Measurements from ENCODE around the gene RBM6. TPM values are rescaled to one million over a fixed set of nuclear protein-coding genes. Genes with fewer than 3 reads are reported as not detected.

Gene RBM6
- total RNA-seq, 1 donor from 2014 or later: 36.7 TPM

- DNase-seq (ENCODE audit: low read depth in 2 of 2): peak; percentile 95
These were observed 149.0 kb downstream of the RBM6 start, which contains the start of gene RBM5 for GRCh38 chr3:50088725-50089608. Gene RBM5 (plus strand): TSS chr3:50088919. CDS start chr3:50090435, 1,516 bp downstream.

GRCh38 chr3:50089609-50089945, 149.6 kb downstream of the RBM6 start:
- peak in 1 of 2 donors; percentile 58 for DNase-seq (ENCODE audit: low read depth in 2 of 2)

- DNase-seq (ENCODE audit: low read depth in 2 of 2): no peak
These were observed 151.0 kb downstream of the RBM6 start for GRCh38 chr3:50090984-50091383.

GRCh38 chr3:50095352-50095998, 155.5 kb downstream of the RBM6 start:
- no peak for DNase-seq (ENCODE audit: low read depth in 2 of 2)

GRCh38 chr3:50100386-50100785, 160.4 kb downstream of the RBM6 start:
- DNase-seq (ENCODE audit: low read depth in 2 of 2): no peak

- DNase-seq (ENCODE audit: low read depth in 2 of 2): no peak
These were observed 161.3 kb downstream of the RBM6 start for GRCh38 chr3:50100956-50101845.

- DNase-seq (ENCODE audit: low read depth in 2 of 2): no peak
These were observed 162.6 kb downstream of the RBM6 start for GRCh38 chr3:50102558-50102957.

- no peak for DNase-seq (ENCODE audit: low read depth in 2 of 2)
These were observed 171.8 kb downstream of the RBM6 start for GRCh38 chr3:50111757-50112156.

- peak in 1 of 2 donors; percentile 32 for DNase-seq (ENCODE audit: low read depth in 2 of 2)
These were observed 172.5 kb downstream of the RBM6 start for GRCh38 chr3:50112462-50112861.

GRCh38 chr3:50117120-50117519, 177.2 kb downstream of the RBM6 start:
- DNase-seq (ENCODE audit: low read depth in 2 of 2): no peak

GRCh38 chr3:50118237-50118636, 178.3 kb downstream of the RBM6 start:
- no peak for DNase-seq (ENCODE audit: low read depth in 2 of 2)

- no peak for DNase-seq (ENCODE audit: low read depth in 2 of 2)
These were observed 179.8 kb downstream of the RBM6 start for GRCh38 chr3:50119786-50120185.

- DNase-seq (ENCODE audit: low read depth in 2 of 2): no peak
These were observed 180.6 kb downstream of the RBM6 start for GRCh38 chr3:50120364-50121071.

GRCh38 chr3:50121072-50122032, 181.4 kb downstream of the RBM6 start:
- DNase-seq (ENCODE audit: low read depth in 2 of 2): peak; percentile 85 to 90

GRCh38 chr3:50122071-50122470, 182.1 kb downstream of the RBM6 start:
- peak in 1 of 2 donors; percentile 21 for DNase-seq (ENCODE audit: low read depth in 2 of 2)

GRCh38 chr3:50122661-50123391, 182.9 kb downstream of the RBM6 start:
- no peak for DNase-seq (ENCODE audit: low read depth in 2 of 2)

- DNase-seq (ENCODE audit: low read depth in 2 of 2): no peak
These were observed 183.6 kb downstream of the RBM6 start for GRCh38 chr3:50123394-50124051.

- peak in 1 of 2 donors; percentile 39 for DNase-seq (ENCODE audit: low read depth in 2 of 2)
These were observed 184.3 kb downstream of the RBM6 start for GRCh38 chr3:50124052-50124799.
